Stimulated activated naive B cell treated with anti-CD40 and anti-IgM and Interleukin-4, amounts not matched to agents 10 μg/mL and 1 μg/mL and 100 μg/mL, for 72 hours (primary cell): ENCODE results near the gene SRRM4.
"Not testable (repeated sequence)": the region's sequence is repeated elsewhere in the genome, so short reads cannot be mapped to it uniquely, and the experiment has no call there.

Experiments
- ATAC-seq, 2 donors: fragments of 150-1000 bp; cut with Tn5 transposase; replicated peaks; 2 replicates each; pipeline ENCODE4 v1.10.0; 2021; ENCODE audit warnings: moderate library complexity in 1 of 2
- DNase-seq: peaks from one replicate; pipeline ENCODE4 v3.0.0; 2021
- H3K27ac Mint-ChIP-seq: one replicate; pipeline ENCODE4 v1.8.0; 2022; ENCODE audit warnings: mild to moderate bottlenecking, mixed read lengths
- H3K27me3 Mint-ChIP-seq, 2 donors: one replicate each; pipeline ENCODE4 v1.8.0; 2022; ENCODE audit warnings: mixed read lengths in 2 of 2
- H3K36me3 Mint-ChIP-seq, 2 donors: one replicate each; pipeline ENCODE4 v1.8.0; 2022; ENCODE audit warnings: mixed read lengths in 2 of 2, mild to moderate bottlenecking in 1 of 2
- H3K4me1 Mint-ChIP-seq, 2 donors: one replicate each; pipeline ENCODE4 v1.8.0; 2022; ENCODE audit warnings: mixed read lengths in 2 of 2, mild to moderate bottlenecking in 1 of 2
- H3K4me3 Mint-ChIP-seq, 2 donors: one replicate each; pipeline ENCODE4 v1.8.0; 2022; ENCODE audit warnings: mild to moderate bottlenecking in 2 of 2, mixed read lengths in 2 of 2, moderate library complexity in 1 of 2
- H3K9me3 Mint-ChIP-seq, 2 donors: one replicate each; pipeline ENCODE4 v1.8.0; 2022; ENCODE audit warnings: mixed read lengths in 2 of 2, mild to moderate bottlenecking in 1 of 2

SRRM4 gene

DNA sequence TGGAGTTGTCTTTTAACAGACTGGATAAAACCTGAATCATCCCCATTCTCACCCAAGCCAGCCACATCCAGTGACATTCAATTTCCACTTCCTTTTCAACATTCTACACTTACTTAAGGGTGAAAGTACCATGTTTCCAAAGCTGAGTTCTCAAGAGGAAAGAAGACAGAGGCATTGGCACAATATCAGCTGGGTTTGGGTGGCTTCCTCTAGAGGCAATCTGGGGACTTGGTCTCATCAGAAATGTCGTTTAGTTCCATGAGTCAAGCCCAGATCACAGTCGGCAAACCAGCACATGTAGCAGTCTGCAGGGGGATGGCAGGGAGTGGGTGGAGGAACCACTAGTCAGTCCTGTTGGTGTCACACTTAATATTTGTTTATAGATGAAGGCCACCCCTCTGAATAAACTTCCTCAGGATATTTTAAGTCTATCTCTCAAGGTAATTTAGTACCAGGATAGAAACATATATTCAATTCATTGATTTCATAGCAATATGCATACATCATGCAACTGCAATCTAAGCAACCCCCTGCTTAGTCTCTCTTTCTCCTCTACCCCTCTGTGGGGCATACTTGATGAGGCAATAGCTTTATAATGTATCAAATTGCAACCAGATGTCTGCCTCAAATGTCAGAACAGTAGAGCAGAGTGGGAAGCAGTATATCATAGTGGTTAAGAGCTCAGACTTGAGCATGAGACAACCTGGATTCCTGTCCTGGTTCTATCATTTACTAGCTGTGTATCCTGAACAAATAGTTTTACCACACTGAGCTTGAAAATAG is 3.0 kb downstream of the SRRM4 start:
- no peak for ATAC-seq
- Mint-ChIP-seq H3K9me3 (no peaks in the 10 kb centered on the region), H3K27ac (no peak overlapping the region), H3K4me3 (no peak overlapping the region), H3K4me1 (peaks cover 0 to 2% of the 10 kb centered on the region in 2 donors), H3K36me3 (peaks cover 0 to 3% of the 10 kb centered on the region in 2 donors), H3K27me3 (peaks cover 30 to 44% of the 10 kb centered on the region in 2 donors)
- no peak for DNase-seq

- peaks cover 26 to 30% of the 10 kb centered on the region in 2 donors for H3K27me3 Mint-ChIP-seq
- no peak for ATAC-seq
These were observed 4.7 kb downstream of the SRRM4 start for GRCh38 chr12:118986050-118986449.

GRCh38 chr12:118999107-118999506 is 17.8 kb downstream of the SRRM4 start:
- no peak overlapping the region for H3K27ac Mint-ChIP-seq
- peaks cover 0 to 2% of the 10 kb centered on the region in 2 donors for H3K9me3 Mint-ChIP-seq
- no peak overlapping the region for H3K4me3 Mint-ChIP-seq
- H3K4me1 Mint-ChIP-seq, result no peaks in the 10 kb centered on the region
- no peak for DNase-seq
- ATAC-seq, result no peak
- H3K27me3 Mint-ChIP-seq, result peaks cover 4 to 7% of the 10 kb centered on the region in 2 donors
- H3K36me3 Mint-ChIP-seq, result no peaks in the 10 kb centered on the region

More at GRCh38 chr12:118986050-118986449, 4.7 kb downstream of the SRRM4 start:
- H3K4me1 Mint-ChIP-seq, result peaks cover 0 to under 1% of the 10 kb centered on the region in 2 donors
- DNase-seq, result no peak
- no peaks in the 10 kb centered on the region for H3K36me3 Mint-ChIP-seq
- H3K9me3 Mint-ChIP-seq, result peaks cover 0 to under 1% of the 10 kb centered on the region in 2 donors
- H3K4me3 Mint-ChIP-seq, result no peak overlapping the region
- no peak overlapping the region for H3K27ac Mint-ChIP-seq

DNA sequence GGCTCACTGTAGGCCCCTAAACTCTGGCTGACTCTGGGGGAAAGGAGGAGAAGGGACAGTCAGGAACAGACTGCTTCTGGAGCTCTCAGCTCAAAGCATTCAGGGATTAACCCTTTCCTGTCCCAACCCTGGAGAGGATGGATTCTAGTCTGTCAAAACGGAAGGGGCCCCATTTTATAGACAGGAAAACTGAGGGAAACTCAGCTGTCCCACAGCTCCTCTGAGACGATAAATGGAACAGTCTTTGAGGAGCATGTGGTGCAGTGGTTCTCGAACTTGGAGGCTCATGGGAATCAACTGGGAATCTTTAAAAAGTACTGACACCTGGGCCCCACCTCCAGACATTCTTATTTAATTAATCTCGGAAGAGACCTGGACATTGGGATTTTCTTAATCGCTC is 23.7 kb downstream of the SRRM4 start:
- H3K9me3 Mint-ChIP-seq, result peaks cover 5% of the 10 kb centered on the region in 2 donors
- no peak for DNase-seq
- peaks cover 0 to 3% of the 10 kb centered on the region in 2 donors for H3K4me1 Mint-ChIP-seq
- H3K4me3 Mint-ChIP-seq, result no peak overlapping the region
- peaks cover 11 to 28% of the 10 kb centered on the region in 2 donors for H3K27me3 Mint-ChIP-seq
- no peak for ATAC-seq
- peaks cover 0 to 3% of the 10 kb centered on the region in 2 donors for H3K36me3 Mint-ChIP-seq
- H3K27ac Mint-ChIP-seq, result no peak overlapping the region

GRCh38 chr12:119005913-119006312 is 24.6 kb downstream of the SRRM4 start:
- DNase-seq (no peak), ATAC-seq (no peak)
- Mint-ChIP-seq H3K4me3 (no peak overlapping the region), H3K36me3 (peaks cover 0 to 3% of the 10 kb centered on the region in 2 donors), H3K9me3 (peaks cover 4 to 5% of the 10 kb centered on the region in 2 donors), H3K27me3 (peaks cover 11 to 28% of the 10 kb centered on the region in 2 donors), H3K27ac (no peak overlapping the region), H3K4me1 (peaks cover 0 to 3% of the 10 kb centered on the region in 2 donors)

GRCh38 chr12:119006746-119007145 is 25.4 kb downstream of the SRRM4 start:
- no peak for DNase-seq
- H3K9me3 Mint-ChIP-seq, result peaks cover 4 to 5% of the 10 kb centered on the region in 2 donors
- peaks cover 11 to 28% of the 10 kb centered on the region in 2 donors for H3K27me3 Mint-ChIP-seq
- H3K36me3 Mint-ChIP-seq, result peaks cover 0 to 3% of the 10 kb centered on the region in 2 donors
- H3K27ac Mint-ChIP-seq, result no peak overlapping the region
- peaks cover 0 to 3% of the 10 kb centered on the region in 2 donors for H3K4me1 Mint-ChIP-seq
- no peak for ATAC-seq
- H3K4me3 Mint-ChIP-seq, result no peak overlapping the region

DNA sequence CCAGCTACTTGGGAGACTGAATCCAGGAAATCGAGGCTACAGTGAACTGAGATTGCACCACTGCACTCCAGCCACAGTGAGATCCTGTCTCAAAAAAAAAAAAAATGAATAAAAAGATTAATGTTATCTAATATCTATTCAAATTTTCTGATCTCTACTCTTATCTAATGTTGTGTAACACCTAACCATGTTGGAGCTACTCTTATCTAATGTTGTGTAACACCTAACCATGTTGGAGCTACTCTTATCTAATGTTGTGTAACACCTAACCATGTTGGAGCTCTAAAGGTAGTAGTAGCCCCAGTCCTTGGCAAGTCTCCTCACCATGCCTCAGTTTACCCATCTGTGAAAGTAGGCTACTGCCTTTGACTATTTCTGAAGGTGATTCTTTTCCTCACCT is 26.9 kb downstream of the SRRM4 start:
- not testable (repeated sequence) for DNase-seq, H3K4me1 Mint-ChIP-seq, H3K9me3 Mint-ChIP-seq, ATAC-seq, H3K4me3 Mint-ChIP-seq, H3K36me3 Mint-ChIP-seq, H3K27ac Mint-ChIP-seq
- H3K27me3 Mint-ChIP-seq, result peaks cover 16 to 28% of the 10 kb centered on the region in 2 donors

GRCh38 chr12:119008691-119009221 is 27.4 kb downstream of the SRRM4 start:
- no peak for ATAC-seq
- H3K27me3 Mint-ChIP-seq, result peaks cover 16 to 28% of the 10 kb centered on the region in 2 donors
- no peak overlapping the region for H3K4me3 Mint-ChIP-seq
- H3K9me3 Mint-ChIP-seq, result peaks cover 7 to 9% of the 10 kb centered on the region in 2 donors
- DNase-seq, result no peak
- no peak overlapping the region for H3K27ac Mint-ChIP-seq
- H3K36me3 Mint-ChIP-seq, result peaks cover 0 to 3% of the 10 kb centered on the region in 2 donors
- H3K4me1 Mint-ChIP-seq, result peaks cover 0 to 3% of the 10 kb centered on the region in 2 donors

DNA sequence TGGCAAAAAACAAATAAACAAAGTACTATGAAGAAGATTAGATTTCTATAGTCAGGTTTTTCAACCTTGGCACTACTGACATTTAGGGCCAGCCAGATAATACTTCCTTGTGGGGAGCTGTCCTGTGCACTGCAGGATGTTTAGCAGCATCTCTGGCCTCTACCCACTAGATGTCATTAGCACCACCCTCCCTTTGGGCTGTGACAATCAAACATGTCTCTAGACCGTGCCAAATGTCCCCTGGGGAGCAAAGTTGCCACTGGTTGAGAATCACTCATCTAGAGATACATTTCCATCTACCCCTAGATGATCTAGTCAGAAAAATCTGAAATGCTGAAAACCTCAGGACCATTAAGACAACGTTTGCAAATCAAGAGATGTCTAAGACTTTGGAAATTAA is 29.9 kb downstream of the SRRM4 start:
- Mint-ChIP-seq H3K36me3 (peaks cover 0 to 3% of the 10 kb centered on the region in 2 donors), H3K9me3 (peaks cover 6 to 9% of the 10 kb centered on the region in 2 donors), H3K4me3 (no peak overlapping the region), H3K27ac (no peak overlapping the region), H3K27me3 (peaks cover 12 to 23% of the 10 kb centered on the region in 2 donors), H3K4me1 (peaks cover 0 to 3% of the 10 kb centered on the region in 2 donors)
- no peak for ATAC-seq
- no peak for DNase-seq

- no peak for ATAC-seq
- no peak overlapping the region for H3K27ac Mint-ChIP-seq
These were observed 30.8 kb downstream of the SRRM4 start for GRCh38 chr12:119012179-119012578.

DNA sequence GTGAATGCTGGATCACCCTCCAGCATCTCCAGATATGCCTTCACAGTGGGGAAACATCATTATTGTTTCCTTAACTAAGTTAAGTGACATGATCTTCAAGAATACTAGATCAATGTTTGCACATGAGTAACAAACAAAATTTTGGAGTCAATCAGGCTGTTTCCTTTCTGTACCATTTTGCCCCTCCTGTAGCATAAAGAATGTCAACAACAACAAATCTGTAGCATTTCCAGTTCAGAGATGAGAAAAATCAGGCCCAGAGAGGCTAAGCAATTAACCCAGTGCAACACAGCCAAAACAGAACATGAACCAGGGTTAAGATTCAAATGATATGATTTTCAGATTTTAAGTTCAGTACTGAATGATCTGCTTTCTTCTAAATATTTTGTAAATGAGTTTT is 31.7 kb downstream of the SRRM4 start:
- H3K9me3 Mint-ChIP-seq, result peaks cover 6 to 9% of the 10 kb centered on the region in 2 donors
- DNase-seq, result no peak
- no peak overlapping the region for H3K4me3 Mint-ChIP-seq
- H3K4me1 Mint-ChIP-seq, result peaks cover 0 to 3% of the 10 kb centered on the region in 2 donors
- H3K27ac Mint-ChIP-seq, result no peak overlapping the region
- peaks cover 0 to 3% of the 10 kb centered on the region in 2 donors for H3K36me3 Mint-ChIP-seq
- no peak for ATAC-seq
- H3K27me3 Mint-ChIP-seq, result peaks cover 17 to 18% of the 10 kb centered on the region in 2 donors

More at GRCh38 chr12:119012179-119012578, 30.8 kb downstream of the SRRM4 start:
- no peak for DNase-seq
- H3K27me3 Mint-ChIP-seq, result peaks cover 13 to 18% of the 10 kb centered on the region in 2 donors
- no peak overlapping the region for H3K4me3 Mint-ChIP-seq
- peaks cover 6 to 9% of the 10 kb centered on the region in 2 donors for H3K9me3 Mint-ChIP-seq
- peaks cover 0 to 3% of the 10 kb centered on the region in 2 donors for H3K36me3 Mint-ChIP-seq
- H3K4me1 Mint-ChIP-seq, result peaks cover 0 to 3% of the 10 kb centered on the region in 2 donors

DNA sequence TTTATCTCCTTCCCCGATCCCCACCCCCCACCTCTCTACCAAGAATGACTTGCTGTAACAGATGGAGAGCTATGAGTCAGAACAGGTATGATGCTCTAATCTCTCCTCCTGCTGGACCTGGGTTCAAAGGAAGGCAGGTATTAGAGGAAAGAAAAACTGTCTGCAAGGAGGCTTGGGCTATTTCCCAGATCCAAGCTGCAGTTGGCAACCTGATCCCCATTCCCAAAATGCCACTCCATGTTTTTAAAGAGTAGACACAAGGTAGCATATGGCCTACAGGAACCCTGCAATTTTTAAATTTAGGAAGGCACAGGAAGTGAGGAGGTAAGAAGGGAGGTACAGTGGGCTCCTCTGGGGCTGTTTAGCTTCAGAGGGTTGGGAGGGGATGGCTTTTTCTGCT is 33.0 kb downstream of the SRRM4 start:
- no peaks in the 10 kb centered on the region for H3K4me1 Mint-ChIP-seq
- peaks cover 13 to 14% of the 10 kb centered on the region in 2 donors for H3K27me3 Mint-ChIP-seq
- H3K9me3 Mint-ChIP-seq, result peaks cover 4% of the 10 kb centered on the region in 2 donors
- H3K27ac Mint-ChIP-seq, result no peak overlapping the region
- H3K36me3 Mint-ChIP-seq, result no peaks in the 10 kb centered on the region
- DNase-seq, result no peak
- H3K4me3 Mint-ChIP-seq, result no peak overlapping the region
- ATAC-seq, result no peak

- Mint-ChIP-seq H3K9me3 (peaks cover 7 to 17% of the 10 kb centered on the region in 2 donors), H3K36me3 (no peaks in the 10 kb centered on the region), H3K4me3 (no peak overlapping the region), H3K4me1 (no peaks in the 10 kb centered on the region), H3K27me3 (peaks cover 23 to 26% of the 10 kb centered on the region in 2 donors), H3K27ac (no peak overlapping the region)
- DNase-seq (no peak), ATAC-seq (no peak)
These were observed 35.4 kb downstream of the SRRM4 start for GRCh38 chr12:119016715-119017114.

- peaks cover 9 to 12% of the 10 kb centered on the region in 2 donors for H3K9me3 Mint-ChIP-seq
- H3K4me1 Mint-ChIP-seq, result no peaks in the 10 kb centered on the region
- H3K36me3 Mint-ChIP-seq, result no peaks in the 10 kb centered on the region
- H3K4me3 Mint-ChIP-seq, result no peak overlapping the region
- peaks cover 22 to 23% of the 10 kb centered on the region in 2 donors for H3K27me3 Mint-ChIP-seq
- DNase-seq, result no peak
- no peak for ATAC-seq
- no peak overlapping the region for H3K27ac Mint-ChIP-seq
These were observed 37.8 kb downstream of the SRRM4 start for GRCh38 chr12:119019166-119019565.
